PC-9 (cell line): Measurements from ENCODE around the gene VPS4A. TPM values are rescaled to one million over a fixed set of nuclear protein-coding genes. Genes with fewer than 3 reads are reported as not detected.
A peak's percentile ranks its signal among the peaks of the same experiment; 100 is the strongest.

ENCODE experiments used
- BruUV-seq: library from RNA; stranded (reverse); fragments of 400-500 nt; replicated peaks from 2 replicates; lab custom pipeline; 2021; lab: Mats Ljungman, UMichigan
- CTCF ChIA-PET: fragments of 300-600 bp; sonication (Branson Sonifier 250); formaldehyde crosslinking; loops from one replicate; lab custom pipeline; 2022; ENCODE audit warnings: antibody characterized with exemption; lab: Charles Lee
- POLR2A ChIA-PET: fragments of 300-600 bp; sonication (Branson Sonifier 250); formaldehyde crosslinking; loops from one replicate; lab custom pipeline; 2022; ENCODE audit warnings: antibody characterized with exemption; ENCODE audit not compliant: unreplicated experiment; lab: Charles Lee
- DNase-seq, 2 experiments: peaks; one replicate each; pipeline versions ENCODE4 v3.0.0 to v3.0.0-alpha.2; 2015 to 2022; ENCODE audit warnings: mixed read lengths in 1 of 2
- H2AFZ ChIP-seq: fragments of 200-600 bp; sonication (generic); 2 replicates; pipeline ENCODE4 v1.8.1; 2017; ENCODE audit warnings: antibody characterized with exemption
- H3F3A ChIP-seq: fragments of 200-600 bp; sonication (generic); 2 replicates; pipeline ENCODE4 v1.8.1; 2017; ENCODE audit warnings: antibody characterized with exemption, mild to moderate bottlenecking, low read depth; ENCODE audit not compliant: insufficient read depth
- H3K27ac ChIP-seq: fragments of 200-600 bp; sonication (generic); 2 replicates; pipeline ENCODE4 v1.6.1; 2016; ENCODE audit warnings: mixed run types
- H3K27me3 ChIP-seq: fragments of 200-600 bp; sonication (generic); 2 replicates; pipeline ENCODE4 v1.6.1; 2016; ENCODE audit warnings: low read depth, mixed run types; ENCODE audit not compliant: insufficient read depth
- H3K36me3 ChIP-seq: fragments of 200-600 bp; sonication (generic); 2 replicates; pipeline ENCODE4 v1.6.1; 2016; ENCODE audit warnings: low read depth, mixed run types
- H3K4me1 ChIP-seq: fragments of 200-600 bp; sonication (generic); replicated peaks from 2 replicates; pipeline ENCODE4 v1.6.1; 2016; ENCODE audit warnings: mixed run types; ENCODE audit not compliant: insufficient read depth
- H3K4me2 ChIP-seq: fragments of 200-600 bp; sonication (generic); 2 replicates; pipeline ENCODE4 v1.6.1; 2017; ENCODE audit warnings: mixed run types
- H3K4me3 ChIP-seq: fragments of 200-600 bp; sonication (generic); 2 replicates; pipeline ENCODE4 v1.6.1; 2016; ENCODE audit warnings: mixed run types
- H3K79me2 ChIP-seq: fragments of 200-600 bp; sonication (generic); 2 replicates; pipeline ENCODE4 v1.6.1; 2017; ENCODE audit warnings: low read depth, mixed run types
- H3K9me2 ChIP-seq: fragments of 200-600 bp; sonication (generic); 2 replicates; pipeline ENCODE4 v1.8.1; 2017; ENCODE audit warnings: mild to moderate bottlenecking; ENCODE audit not compliant: insufficient read depth
- H3K9me3 ChIP-seq: fragments of 200-600 bp; sonication (generic); 2 replicates; pipeline ENCODE4 v1.8.1; 2016; ENCODE audit warnings: low read depth; ENCODE audit not compliant: insufficient read depth
- H4K20me1 ChIP-seq: fragments of 200-600 bp; sonication (generic); 2 replicates; pipeline ENCODE4 v1.8.1; 2017; ENCODE audit not compliant: insufficient read depth
- CTCF ChIP-seq: fragments of 200-600 bp; sonication (generic); conservative IDR thresholded peaks from 2 replicates; pipeline ENCODE4 v1.6.1; 2017; ENCODE audit warnings: mixed run types, antibody characterized with exemption, mild to moderate bottlenecking, moderate library complexity
- EZH2 ChIP-seq: fragments of 200-600 bp; sonication (generic); IDR thresholded peaks from 2 replicates; pipeline ENCODE4 v1.8.0; 2017; ENCODE audit warnings: antibody characterized with exemption, low read depth
- intact Hi-C: fragments of 100-400 bp; cut with micrococcal nuclease; formaldehyde crosslinking; loops from one replicate; pipeline ENCODE4 v1.10.0; 2022; ENCODE audit not compliant: unreplicated experiment
- total RNA-seq: library from RNA; stranded (reverse); gene quantifications from 2 replicates; pipeline ENCODE4 v1.2.3, GENCODE V29; 2021

The VPS4A gene
- total RNA-seq, 1 experiment from 2014 or later = 26.7 TPM

DNA sequence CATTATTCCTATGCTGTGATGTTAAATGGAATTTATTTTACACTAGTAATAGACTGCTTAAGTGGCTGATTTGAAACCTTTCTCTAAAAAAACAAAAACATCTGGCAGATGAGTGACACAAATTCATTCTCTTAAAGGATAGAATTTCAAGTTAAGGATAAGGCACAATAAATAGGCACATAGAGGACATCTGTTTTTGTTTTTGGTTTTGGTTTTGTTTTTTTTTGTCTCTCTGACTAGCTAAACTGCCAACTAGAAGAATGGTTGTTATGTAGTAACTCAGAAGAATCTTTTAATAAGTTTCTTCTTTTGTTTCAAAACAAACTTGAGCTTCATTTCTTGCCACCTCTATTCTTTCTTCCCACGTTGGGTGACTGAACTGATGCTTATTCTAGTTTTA, 5.1 kb upstream of the VPS4A start:
- ChIA-PET CTCF (interaction anchor here (0.6 kb wide), 1 partner anchor 24 kb away, joined by 4 read pairs; the partner anchor contains the start of gene PDF), POLR2A (no interaction called here)
- Histone ChIP-seq H3F3A (peaks cover 12% of the 10 kb centered on the region; the same call in 1 of the 2 replicates), H2AFZ (no peak overlapping the region), H3K4me2 (no peak overlapping the region), H3K79me2 (no peaks in the 10 kb centered on the region), H3K4me3 (no peak overlapping the region), H3K4me1 (no peaks in the 10 kb centered on the region; the same call in 1 of the 2 replicates), H3K9me3 (no peaks in the 10 kb centered on the region), H3K9me2 (no peaks in the 10 kb centered on the region), H3K36me3 (no peaks in the 10 kb centered on the region), H3K27me3 (no peaks in the 10 kb centered on the region), H4K20me1 (no peaks in the 10 kb centered on the region), H3K27ac (no peak overlapping the region)
- TF ChIP-seq CTCF (no peak), EZH2 (no peak)
- no TSS peak for BruUV-seq
- DNase-seq = peak in 1 of 2 experiments; percentile 1
- intact Hi-C loops = no loop called here

DNA sequence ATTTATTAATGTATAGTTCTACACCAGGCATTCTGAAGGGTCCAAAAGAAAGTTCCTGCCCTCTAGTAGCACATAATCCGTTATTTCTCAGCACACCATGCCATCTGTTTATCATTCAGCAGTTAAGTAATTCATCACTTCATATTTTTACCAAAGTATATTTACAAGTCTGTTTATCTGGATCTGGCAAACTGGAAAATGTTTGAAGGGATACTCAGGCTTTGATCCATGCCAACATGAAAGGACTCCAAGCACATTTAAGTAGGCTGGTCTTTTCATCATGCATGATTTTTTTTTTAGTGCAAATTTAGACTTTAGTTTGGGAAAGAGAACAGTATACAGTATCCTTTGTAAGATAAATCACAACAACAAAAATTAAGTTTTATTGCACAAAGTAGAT, 4.1 kb upstream of the VPS4A start:
- Histone ChIP-seq H3K4me3 (no peak overlapping the region), H3K9me2 (no peaks in the 10 kb centered on the region), H3K79me2 (peaks cover 8% of the 10 kb centered on the region), H2AFZ (no peak overlapping the region), H3F3A (peaks cover 17% of the 10 kb centered on the region; the same call in 1 of the 2 replicates), H3K27ac (no peak overlapping the region), H4K20me1 (peaks cover 3% of the 10 kb centered on the region; the same call in 1 of the 2 replicates), H3K27me3 (no peaks in the 10 kb centered on the region), H3K4me1 (peaks cover 1% of the 10 kb centered on the region), H3K4me2 (no peak overlapping the region), H3K36me3 (no peaks in the 10 kb centered on the region), H3K9me3 (no peaks in the 10 kb centered on the region)
- no TSS peak for BruUV-seq
- DNase-seq = peak in 1 of 2 experiments; percentile 12
- no peak for TF ChIP-seq CTCF
- TF ChIP-seq EZH2 = no peak
- ChIA-PET POLR2A (no interaction called here), CTCF (no interaction called here)
- intact Hi-C loops = no loop called here

- Histone ChIP-seq H3F3A (peaks cover 19% of the 10 kb centered on the region; the same call in 1 of the 2 replicates), H3K9me2 (no peaks in the 10 kb centered on the region), H3K27ac (no peak overlapping the region), H3K36me3 (no peaks in the 10 kb centered on the region), H4K20me1 (peaks cover 9% of the 10 kb centered on the region; the same call in 1 of the 2 replicates), H3K4me3 (no peak overlapping the region), H3K4me2 (no peak overlapping the region), H3K9me3 (no peaks in the 10 kb centered on the region), H3K4me1 (peaks cover 8% of the 10 kb centered on the region), H3K27me3 (no peaks in the 10 kb centered on the region), H2AFZ (no peak overlapping the region), H3K79me2 (peaks cover 16% of the 10 kb centered on the region)
- no peak for TF ChIP-seq CTCF
- TF ChIP-seq EZH2 = no peak
- CTCF ChIA-PET = no interaction called here
- no TSS peak for BruUV-seq
- no peak for DNase-seq
- intact Hi-C loops = no loop called here
- POLR2A ChIA-PET = no interaction called here
Measured at GRCh38 chr16:69307856-69308255, 3.3 kb upstream of the VPS4A start.
